Measurements from ENCODE around the gene HOXD1.

Gene HOXD1

GRCh38 chr2:176145085-176145969 lies 43.1 kb upstream of the HOXD1 start:
- H3K27ac ChIP-seq, result no peak overlapping the region
- TF ChIP-seq CTCF (IDR thresholded peaks at IDR 0.05) (no peak), ZFX (IDR thresholded peaks at IDR 0.05; ENCODE audit: borderline replicate concordance) (no peak)

- H3K27ac ChIP-seq, result no peak overlapping the region
- TF ChIP-seq CTCF (IDR thresholded peaks at IDR 0.05), result no peak
- TF ChIP-seq ZFX (IDR thresholded peaks at IDR 0.05; ENCODE audit: borderline replicate concordance), result no peak
Measured at GRCh38 chr2:176146101-176146500, 42.4 kb upstream of the HOXD1 start.

- no peak for TF ChIP-seq CTCF (IDR thresholded peaks at IDR 0.05)
- TF ChIP-seq ZFX (IDR thresholded peaks at IDR 0.05; ENCODE audit: borderline replicate concordance), result no peak
- H3K27ac ChIP-seq, result no peak overlapping the region
Measured at GRCh38 chr2:176146645-176147044, 41.8 kb upstream of the HOXD1 start.

GRCh38 chr2:176147210-176147799 lies 41.2 kb upstream of the HOXD1 start:
- TF ChIP-seq ZFX (IDR thresholded peaks at IDR 0.05; ENCODE audit: borderline replicate concordance), result no peak
- no peak for TF ChIP-seq CTCF (IDR thresholded peaks at IDR 0.05)
- H3K27ac ChIP-seq, result no peak overlapping the region

GRCh38 chr2:176147800-176148496 lies 40.5 kb upstream of the HOXD1 start:
- no peak overlapping the region for H3K27ac ChIP-seq
- TF ChIP-seq ZFX (IDR thresholded peaks at IDR 0.05; ENCODE audit: borderline replicate concordance) (no peak), CTCF (IDR thresholded peaks at IDR 0.05) (no peak)

GRCh38 chr2:176148751-176149421 lies 39.6 kb upstream of the HOXD1 start:
- no peak for TF ChIP-seq CTCF (IDR thresholded peaks at IDR 0.05)
- TF ChIP-seq ZFX (IDR thresholded peaks at IDR 0.05; ENCODE audit: borderline replicate concordance), result no peak
- H3K27ac ChIP-seq, result no peak overlapping the region

Data from 22Rv1 (cell line).